ENCODE results near the gene NECAB3.

The NECAB3 gene

GRCh38 chr20:33676652-33677645 is 2.7 kb upstream of the NECAB3 start:
- DNase-seq (ENCODE audit: low spot score), result no peak

- DNase-seq (ENCODE audit: low spot score), result no peak
These were observed 1.9 kb upstream of the NECAB3 start for GRCh38 chr20:33676121-33676520.

DNA sequence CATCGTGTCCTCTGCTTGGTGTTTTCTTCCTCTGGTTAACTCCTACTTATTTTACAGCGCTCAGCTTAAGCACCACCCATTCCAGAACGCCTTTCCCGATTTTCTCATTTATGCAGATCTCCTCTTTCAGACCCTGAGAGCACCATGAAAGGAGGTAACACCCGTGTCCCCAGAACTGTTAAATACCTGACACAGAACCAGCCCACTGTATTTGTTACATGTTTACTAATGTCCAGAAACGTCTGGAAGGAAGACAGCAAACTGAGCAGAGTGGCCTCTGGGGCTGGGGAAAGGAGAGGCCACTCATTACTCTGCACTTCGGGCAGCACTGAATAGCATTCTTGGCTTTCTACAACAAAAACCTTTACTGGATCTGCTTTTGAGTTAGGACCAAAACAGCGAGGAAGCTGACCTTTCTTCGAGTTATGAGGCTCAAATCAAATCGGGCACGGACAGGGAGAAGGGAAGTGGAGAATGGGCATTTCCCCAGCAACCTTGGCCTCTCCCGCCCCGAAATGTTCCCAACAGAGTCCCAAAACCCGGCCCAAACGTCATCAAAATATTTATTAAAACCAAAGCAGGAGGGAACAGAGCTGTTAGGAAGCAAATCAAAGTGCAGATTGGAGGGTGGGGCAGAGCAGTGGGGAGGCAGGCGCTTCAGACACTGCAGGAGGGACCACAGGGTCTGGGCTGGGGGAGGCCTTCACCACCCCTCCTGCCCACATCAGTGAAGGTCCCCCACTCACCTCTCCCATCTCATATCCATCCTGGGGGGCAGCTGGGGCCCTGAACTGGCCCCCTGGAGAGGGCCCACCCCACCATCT is 1.1 kb upstream of the NECAB3 start:
- no peak for DNase-seq (ENCODE audit: low spot score)

- DNase-seq (ENCODE audit: low spot score), result no peak
These were observed 576 bp downstream of the NECAB3 start for GRCh38 chr20:33673410-33674293.

DNA sequence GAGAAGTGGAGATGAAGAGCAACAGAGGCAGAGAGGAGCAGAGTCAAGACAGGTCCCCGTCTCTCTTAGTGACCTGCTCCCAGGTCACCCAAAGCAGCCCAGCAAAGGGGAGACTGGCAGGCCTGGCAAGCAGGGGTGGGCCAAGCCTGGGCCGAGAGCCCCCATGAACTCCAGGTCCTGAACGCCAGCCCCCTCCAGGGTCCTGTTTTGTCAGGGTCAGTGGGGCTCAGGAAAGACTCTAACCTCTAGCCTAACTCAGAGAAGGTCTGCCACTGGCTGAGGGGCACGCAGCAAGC is 1.2 kb downstream of the NECAB3 start:
- no peak for DNase-seq (ENCODE audit: low spot score)

DNA sequence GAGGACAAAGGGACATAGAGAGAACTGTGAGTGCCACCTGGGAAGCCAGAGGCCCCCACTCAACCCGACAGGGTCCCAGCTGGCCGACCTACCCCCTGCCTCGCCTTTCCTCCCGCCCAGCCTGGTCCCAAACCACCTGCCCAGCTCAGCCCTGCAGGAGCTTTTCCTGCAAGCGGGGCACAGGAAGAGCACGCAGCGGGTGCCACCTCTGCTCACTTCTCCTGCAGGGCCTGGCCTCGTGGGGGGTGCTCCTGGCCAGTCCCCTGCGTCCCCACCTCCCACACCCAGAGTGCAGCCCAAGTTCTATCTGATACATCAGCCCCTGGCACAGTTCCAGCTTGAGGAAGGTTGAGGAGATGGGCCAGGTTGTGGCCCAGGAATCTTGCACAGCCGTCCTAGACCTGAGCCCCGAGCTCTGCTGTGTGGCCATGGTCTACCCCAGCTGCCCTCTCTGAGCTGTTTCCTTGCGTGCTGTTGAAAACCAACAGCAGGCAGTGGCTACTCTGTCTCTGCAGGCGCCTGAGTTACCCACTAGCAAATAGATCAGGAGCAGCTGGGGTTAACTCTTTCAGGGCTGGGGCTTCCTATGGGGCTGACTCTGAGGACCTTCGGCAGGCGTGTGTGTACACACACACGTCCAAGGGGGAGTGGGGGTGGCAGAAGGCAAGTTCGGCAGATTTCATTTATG is 1.7 kb downstream of the NECAB3 start:
- DNase-seq (ENCODE audit: low spot score), result no peak

DNA sequence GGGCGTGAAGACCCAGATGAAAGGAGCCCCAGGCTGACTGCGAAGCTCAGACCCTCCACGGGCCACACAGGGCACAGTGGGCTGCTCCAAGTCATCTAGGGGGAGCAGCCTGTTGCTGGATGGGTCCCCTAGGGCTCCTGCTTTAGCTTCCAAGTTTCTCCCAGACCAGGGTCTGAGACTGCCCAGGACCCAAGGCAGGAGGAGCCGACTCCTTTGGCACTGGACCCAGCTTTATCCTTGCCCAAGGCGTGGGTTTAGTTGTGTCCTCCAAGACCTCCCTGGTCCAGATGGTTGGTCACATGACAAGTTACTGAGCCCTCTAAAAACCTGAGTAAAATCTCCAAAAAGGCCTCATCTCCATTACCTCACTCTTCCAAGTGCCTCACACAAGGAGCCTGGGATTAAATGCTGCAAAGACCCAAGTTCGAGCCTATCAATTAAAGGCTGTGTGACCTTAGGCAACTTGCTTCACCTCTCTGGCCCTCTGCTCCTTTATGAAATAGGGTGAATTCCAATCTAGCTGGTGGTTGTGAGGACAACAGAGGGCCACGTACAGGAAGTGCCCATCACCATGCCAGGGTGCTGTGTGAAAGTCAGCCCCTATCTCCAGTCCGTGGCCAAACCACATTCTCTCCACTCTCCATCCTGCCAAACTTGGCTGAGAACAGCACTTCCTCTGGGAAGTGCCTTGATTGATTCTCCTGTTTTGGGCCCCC is 2.5 kb downstream of the NECAB3 start:
- DNase-seq (ENCODE audit: low spot score), result no peak

DNA sequence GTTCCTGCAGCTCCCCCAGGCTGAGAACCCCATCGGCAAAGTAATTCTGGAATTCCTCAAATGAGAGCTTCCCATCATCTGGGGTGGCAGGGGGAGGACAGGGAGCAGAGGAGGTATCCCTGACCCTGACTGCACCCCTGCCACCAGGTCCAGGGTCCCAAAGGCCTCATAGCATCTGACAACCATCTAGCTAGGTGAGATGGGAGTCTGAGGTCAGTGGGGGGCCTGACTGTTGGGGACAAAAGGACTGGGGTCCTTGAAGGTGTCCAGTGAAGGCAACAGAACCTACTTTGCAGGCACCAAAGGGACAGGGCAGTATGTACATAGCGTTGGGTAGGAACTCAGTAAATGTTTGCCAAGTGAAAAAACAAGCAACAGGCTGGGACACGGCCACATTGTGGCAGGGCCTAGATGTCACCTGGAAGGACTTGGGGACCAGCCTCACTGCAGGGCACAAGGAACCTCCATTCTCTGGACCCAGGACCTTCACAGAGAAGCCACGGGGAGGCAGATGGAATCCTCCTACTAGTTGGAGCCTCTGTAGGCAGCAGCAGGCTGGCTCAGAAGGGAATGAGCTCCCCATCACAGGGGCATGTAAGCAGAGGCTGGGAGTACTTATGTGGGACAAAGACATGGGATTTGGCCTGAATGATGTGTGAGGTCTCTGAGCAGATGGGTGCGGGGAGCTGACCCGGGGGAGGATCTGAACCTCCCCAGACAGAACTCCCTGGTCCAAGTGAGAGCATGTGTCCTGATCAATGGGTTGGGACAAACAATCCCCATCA is 3.3 kb downstream of the NECAB3 start:
- no peak for DNase-seq (ENCODE audit: low spot score)

- no peak for DNase-seq (ENCODE audit: low spot score)
These were observed 4.2 kb downstream of the NECAB3 start for GRCh38 chr20:33669873-33670640.

GRCh38 chr20:33669224-33669623 is 5.0 kb downstream of the NECAB3 start:
- DNase-seq (ENCODE audit: low spot score), result no peak

DNA sequence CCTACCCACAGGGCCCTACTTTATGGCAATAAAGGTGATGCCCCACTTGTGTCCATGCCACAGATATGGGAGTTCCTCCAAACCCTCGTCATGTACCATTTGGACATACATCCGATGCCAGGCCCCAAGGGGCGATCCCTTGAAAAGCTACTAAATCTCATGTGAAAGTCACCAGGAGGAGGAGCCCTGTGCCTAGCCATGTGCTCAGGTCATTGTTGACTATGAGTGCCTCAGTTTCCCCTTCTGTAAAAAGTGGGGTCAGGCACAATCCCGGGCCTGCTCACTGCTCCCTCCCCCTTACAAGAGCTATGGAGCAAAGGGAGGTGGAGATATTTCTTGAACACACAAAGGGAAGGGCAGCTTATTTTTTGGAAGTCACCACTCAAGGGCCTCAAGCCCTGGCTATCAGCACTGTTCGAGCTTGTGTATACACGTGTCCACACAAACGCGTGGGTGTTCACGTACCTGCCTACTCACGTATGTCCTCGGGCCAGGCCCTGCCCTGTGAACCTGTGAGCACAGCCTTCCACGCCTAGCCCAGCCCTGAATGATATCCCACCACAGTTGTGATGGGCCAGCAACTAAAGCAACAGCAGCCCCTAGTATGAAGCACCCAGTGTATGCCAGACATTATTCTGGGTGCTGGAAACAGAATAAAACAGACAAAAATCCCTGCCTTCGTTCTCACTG is 5.6 kb downstream of the NECAB3 start:
- DNase-seq (ENCODE audit: low spot score), result no peak

- peak; percentile 54 for DNase-seq (ENCODE audit: low spot score)
These were observed 6.4 kb downstream of the NECAB3 start for GRCh38 chr20:33667676-33668465.

DNA sequence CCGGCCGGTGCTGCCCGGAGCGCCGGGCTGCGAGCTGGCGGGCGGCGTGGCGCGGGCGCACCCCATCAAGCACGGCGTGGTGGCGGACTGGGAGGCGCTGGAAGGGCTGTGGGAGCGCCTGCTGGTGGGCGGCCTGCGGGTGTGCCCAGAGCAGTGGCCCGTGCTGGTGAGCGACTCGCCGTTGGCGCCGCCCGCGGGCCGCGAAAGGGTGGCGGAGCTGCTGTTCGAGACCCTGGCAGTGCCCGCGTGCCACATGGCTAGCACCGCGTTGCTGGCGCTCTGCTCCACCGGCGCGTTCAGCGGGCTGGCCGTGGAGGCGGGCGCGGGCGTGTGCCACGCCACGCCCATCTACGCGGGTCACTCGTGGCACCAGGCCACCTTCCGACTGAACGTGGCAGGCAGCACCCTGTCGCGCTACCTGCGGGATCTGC is 7.0 kb downstream of the NECAB3 start:
- DNase-seq (ENCODE audit: low spot score), result no peak

- peak; percentile 96 for DNase-seq (ENCODE audit: low spot score)
These were observed 7.7 kb downstream of the NECAB3 start, which contains the start of gene ACTL10 for GRCh38 chr20:33666293-33667244. Gene ACTL10 (plus strand): TSS chr20:33666943. CDS start chr20:33667498, 555 bp downstream.

GRCh38 chr20:33664762-33665144 is 9.5 kb downstream of the NECAB3 start:
- no peak for DNase-seq (ENCODE audit: low spot score)

DNA sequence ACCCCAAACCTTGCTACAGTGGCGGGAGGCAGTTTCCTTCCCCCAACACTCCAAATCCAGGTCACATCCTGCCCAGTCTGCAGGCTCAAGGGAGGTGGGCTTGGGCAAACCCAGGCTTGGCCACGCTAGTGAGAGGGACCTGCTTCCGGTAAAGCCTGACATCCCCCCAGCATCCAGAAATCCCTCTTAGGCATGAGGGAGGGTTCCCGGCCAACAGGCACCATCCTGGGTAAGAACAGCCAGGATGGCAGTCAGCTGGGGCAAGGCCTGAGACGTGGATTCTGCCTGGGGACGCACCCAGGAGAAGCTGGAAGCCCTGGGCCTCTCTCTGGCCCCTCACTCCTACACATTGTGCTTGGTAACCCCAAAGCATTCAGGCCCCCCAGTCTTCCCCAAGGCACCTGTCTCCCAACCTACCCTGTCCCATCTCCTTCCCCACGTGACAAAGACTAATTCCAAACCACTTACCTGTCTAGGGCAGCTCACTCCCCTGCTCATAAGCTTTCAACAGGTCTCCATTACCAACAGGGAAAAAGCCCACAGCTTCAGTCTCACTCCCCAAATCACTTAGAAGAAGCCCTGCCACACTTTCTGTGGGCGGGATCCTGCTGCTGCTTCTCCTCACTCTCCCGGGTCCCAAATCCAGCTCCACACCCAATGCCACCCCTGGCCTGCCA is 10.0 kb downstream of the NECAB3 start:
- no peak for DNase-seq (ENCODE audit: low spot score)
